Activated naive CD8-positive, alpha-beta T cell treated with anti-CD3 and anti-CD28 coated beads for 36 hours (primary cell): ENCODE results near the gene RSPRY1. TPM values are rescaled to one million over a fixed set of nuclear protein-coding genes. Genes with fewer than 3 reads are reported as not detected.
"Not testable (repeated sequence)": the region's sequence is repeated elsewhere in the genome, so short reads cannot be mapped to it uniquely, and the experiment has no call there.

Experiments
- DNase-seq: peaks from one replicate; pipeline ENCODE4 v3.0.0; 2021
- H3K27ac Mint-ChIP-seq: one replicate; pipeline ENCODE4 v1.8.0; 2022; ENCODE audit warnings: mild to moderate bottlenecking, moderate library complexity, mixed read lengths
- H3K27me3 Mint-ChIP-seq: one replicate; pipeline ENCODE4 v1.8.0; 2022; ENCODE audit warnings: mild to moderate bottlenecking, mixed read lengths
- H3K36me3 Mint-ChIP-seq: one replicate; pipeline ENCODE4 v1.8.0; 2021; ENCODE audit warnings: mild to moderate bottlenecking, mixed read lengths
- H3K4me1 Mint-ChIP-seq: one replicate; pipeline ENCODE4 v1.8.0; 2021; ENCODE audit warnings: mixed read lengths
- H3K4me3 Mint-ChIP-seq: one replicate; pipeline ENCODE4 v1.8.0; 2022; ENCODE audit warnings: mild to moderate bottlenecking, moderate library complexity, mixed read lengths
- H3K9me3 Mint-ChIP-seq: one replicate; pipeline ENCODE4 v1.8.0; 2022; ENCODE audit warnings: mixed read lengths
- total RNA-seq, 2 experiments: library from RNA; stranded (reverse); gene quantifications; one replicate each; pipeline ENCODE4 v1.2.3, GENCODE V29; 2021

Gene RSPRY1
- total RNA-seq, 2 experiments from 2014 or later = 27.2 to 30.5 TPM

- Mint-ChIP-seq H3K27me3 (no peaks in the 10 kb centered on the region), H3K36me3 (no peaks in the 10 kb centered on the region), H3K4me3 (no peak overlapping the region), H3K27ac (no peak overlapping the region), H3K9me3 (no peaks in the 10 kb centered on the region), H3K4me1 (peaks cover 17% of the 10 kb centered on the region)
- no peak for DNase-seq
Measured at GRCh38 chr16:57273359-57273758, 87.2 kb downstream of the RSPRY1 start.

- no peaks in the 10 kb centered on the region for H3K36me3 Mint-ChIP-seq
Measured at GRCh38 chr16:57273826-57274225, 87.7 kb downstream of the RSPRY1 start.

GRCh38 chr16:57275946-57276345 is 89.8 kb downstream of the RSPRY1 start:
- H3K36me3 Mint-ChIP-seq, H3K27ac Mint-ChIP-seq, H3K4me3 Mint-ChIP-seq, DNase-seq, H3K9me3 Mint-ChIP-seq, H3K27me3 Mint-ChIP-seq: not testable (repeated sequence)
- H3K4me1 Mint-ChIP-seq = peaks cover 19% of the 10 kb centered on the region

More at GRCh38 chr16:57273826-57274225, 87.7 kb downstream of the RSPRY1 start:
- H3K4me3 Mint-ChIP-seq = no peak overlapping the region
- H3K27ac Mint-ChIP-seq = no peak overlapping the region
- no peaks in the 10 kb centered on the region for H3K27me3 Mint-ChIP-seq
- H3K9me3 Mint-ChIP-seq = no peaks in the 10 kb centered on the region
- DNase-seq = no peak
- peaks cover 21% of the 10 kb centered on the region for H3K4me1 Mint-ChIP-seq

GRCh38 chr16:57276596-57276995 is 90.5 kb downstream of the RSPRY1 start:
- H3K27me3 Mint-ChIP-seq = no peaks in the 10 kb centered on the region
- no peak for DNase-seq
- peaks cover 19% of the 10 kb centered on the region for H3K4me1 Mint-ChIP-seq
- no peak overlapping the region for H3K27ac Mint-ChIP-seq
- no peaks in the 10 kb centered on the region for H3K9me3 Mint-ChIP-seq
- H3K36me3 Mint-ChIP-seq = no peaks in the 10 kb centered on the region
- H3K4me3 Mint-ChIP-seq = no peak overlapping the region

- H3K27ac Mint-ChIP-seq = no peak overlapping the region
- H3K4me3 Mint-ChIP-seq = no peak overlapping the region
- H3K36me3 Mint-ChIP-seq = no peaks in the 10 kb centered on the region
- H3K4me1 Mint-ChIP-seq = peaks cover 19% of the 10 kb centered on the region
- H3K27me3 Mint-ChIP-seq = no peaks in the 10 kb centered on the region
- peak; percentile 56 for DNase-seq
- no peaks in the 10 kb centered on the region for H3K9me3 Mint-ChIP-seq
Measured at GRCh38 chr16:57277586-57277985, 91.5 kb downstream of the RSPRY1 start.

GRCh38 chr16:57278494-57278893 is 92.4 kb downstream of the RSPRY1 start:
- peaks cover 8% of the 10 kb centered on the region for H3K27me3 Mint-ChIP-seq
- H3K4me3 Mint-ChIP-seq = no peak overlapping the region
- DNase-seq = no peak
- H3K9me3 Mint-ChIP-seq = no peaks in the 10 kb centered on the region
- peaks cover 19% of the 10 kb centered on the region for H3K4me1 Mint-ChIP-seq
- no peaks in the 10 kb centered on the region for H3K36me3 Mint-ChIP-seq
- H3K27ac Mint-ChIP-seq = no peak overlapping the region

- Mint-ChIP-seq H3K36me3 (no peaks in the 10 kb centered on the region), H3K4me3 (no peak overlapping the region), H3K27me3 (peaks cover 16% of the 10 kb centered on the region), H3K4me1 (peaks cover 27% of the 10 kb centered on the region), H3K9me3 (no peaks in the 10 kb centered on the region), H3K27ac (no peak overlapping the region)
- no peak for DNase-seq
Measured at GRCh38 chr16:57279780-57280638, 93.9 kb downstream of the RSPRY1 start.

GRCh38 chr16:57281791-57282190 is 95.7 kb downstream of the RSPRY1 start:
- Mint-ChIP-seq H3K27ac (no peak overlapping the region), H3K27me3 (peaks cover 20% of the 10 kb centered on the region), H3K9me3 (no peaks in the 10 kb centered on the region), H3K36me3 (no peaks in the 10 kb centered on the region), H3K4me1 (peaks cover 28% of the 10 kb centered on the region), H3K4me3 (no peak overlapping the region)
- no peak for DNase-seq

GRCh38 chr16:57282510-57283213 is 96.5 kb downstream of the RSPRY1 start:
- no peak for DNase-seq
- Mint-ChIP-seq H3K4me1 (peaks cover 24% of the 10 kb centered on the region), H3K27me3 (peaks cover 20% of the 10 kb centered on the region), H3K9me3 (no peaks in the 10 kb centered on the region), H3K4me3 (no peak overlapping the region), H3K36me3 (no peaks in the 10 kb centered on the region), H3K27ac (no peak overlapping the region)

GRCh38 chr16:57283214-57283958 is 97.3 kb downstream of the RSPRY1 start:
- no peaks in the 10 kb centered on the region for H3K9me3 Mint-ChIP-seq
- H3K27me3 Mint-ChIP-seq = peaks cover 20% of the 10 kb centered on the region
- peaks cover 17% of the 10 kb centered on the region for H3K4me1 Mint-ChIP-seq
- peak overlapping the region; percentile 76 for H3K4me3 Mint-ChIP-seq
- DNase-seq = no peak
- H3K36me3 Mint-ChIP-seq = no peaks in the 10 kb centered on the region
- H3K27ac Mint-ChIP-seq = no peak overlapping the region

GRCh38 chr16:57283959-57284208 is 97.8 kb downstream of the RSPRY1 start:
- Mint-ChIP-seq H3K4me3 (peak overlapping the region; percentile 76), H3K4me1 (peaks cover 12% of the 10 kb centered on the region), H3K9me3 (no peaks in the 10 kb centered on the region), H3K36me3 (no peaks in the 10 kb centered on the region), H3K27me3 (peaks cover 20% of the 10 kb centered on the region), H3K27ac (no peak overlapping the region)
- no peak for DNase-seq

- H3K36me3 Mint-ChIP-seq = no peaks in the 10 kb centered on the region
- no peaks in the 10 kb centered on the region for H3K9me3 Mint-ChIP-seq
Measured at GRCh38 chr16:57284209-57284951, 98.3 kb downstream of the RSPRY1 start, which contains the start of gene PLLP. TSS of gene PLLP (minus strand) at chr16:57284672. CDS start at chr16:57284540, 132 bp downstream.

GRCh38 chr16:57284952-57285363 is 98.8 kb downstream of the RSPRY1 start:
- Mint-ChIP-seq H3K4me1 (peaks cover 17% of the 10 kb centered on the region), H3K9me3 (no peaks in the 10 kb centered on the region), H3K4me3 (peak overlapping the region; percentile 78), H3K27ac (no peak overlapping the region), H3K27me3 (peaks cover 20% of the 10 kb centered on the region), H3K36me3 (no peaks in the 10 kb centered on the region)
- no peak for DNase-seq

More at GRCh38 chr16:57284209-57284951, 98.3 kb downstream of the RSPRY1 start, which contains the start of gene PLLP:
- peak; percentile 51 for DNase-seq
- Mint-ChIP-seq H3K27ac (no peak within 1 kb of the TSS), H3K4me1 (peaks cover 12% of the 10 kb centered on the region), H3K4me3 (peak within 1 kb of the TSS; percentile 78), H3K27me3 (peaks cover 20% of the 10 kb centered on the region)

GRCh38 chr16:57285379-57285778 is 99.2 kb downstream of the RSPRY1 start:
- no peak for DNase-seq
- peak overlapping the region; percentile 78 for H3K4me3 Mint-ChIP-seq
- H3K27ac Mint-ChIP-seq = no peak overlapping the region
- H3K27me3 Mint-ChIP-seq = peaks cover 20% of the 10 kb centered on the region
- peaks cover 21% of the 10 kb centered on the region for H3K4me1 Mint-ChIP-seq
- H3K36me3 Mint-ChIP-seq = no peaks in the 10 kb centered on the region
- no peaks in the 10 kb centered on the region for H3K9me3 Mint-ChIP-seq
